Measurements from ENCODE around the gene GAS1.

GAS1 gene, protein sequence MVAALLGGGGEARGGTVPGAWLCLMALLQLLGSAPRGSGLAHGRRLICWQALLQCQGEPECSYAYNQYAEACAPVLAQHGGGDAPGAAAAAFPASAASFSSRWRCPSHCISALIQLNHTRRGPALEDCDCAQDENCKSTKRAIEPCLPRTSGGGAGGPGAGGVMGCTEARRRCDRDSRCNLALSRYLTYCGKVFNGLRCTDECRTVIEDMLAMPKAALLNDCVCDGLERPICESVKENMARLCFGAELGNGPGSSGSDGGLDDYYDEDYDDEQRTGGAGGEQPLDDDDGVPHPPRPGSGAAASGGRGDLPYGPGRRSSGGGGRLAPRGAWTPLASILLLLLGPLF

GRCh38 chr9:86947146-86948073, at the start of gene GAS1:
TSS of gene GAS1 (minus strand) at chr9:86947506. CDS start at chr9:86946779, 727 bp downstream.
- DNase-seq, result peak; percentile 73

DNA sequence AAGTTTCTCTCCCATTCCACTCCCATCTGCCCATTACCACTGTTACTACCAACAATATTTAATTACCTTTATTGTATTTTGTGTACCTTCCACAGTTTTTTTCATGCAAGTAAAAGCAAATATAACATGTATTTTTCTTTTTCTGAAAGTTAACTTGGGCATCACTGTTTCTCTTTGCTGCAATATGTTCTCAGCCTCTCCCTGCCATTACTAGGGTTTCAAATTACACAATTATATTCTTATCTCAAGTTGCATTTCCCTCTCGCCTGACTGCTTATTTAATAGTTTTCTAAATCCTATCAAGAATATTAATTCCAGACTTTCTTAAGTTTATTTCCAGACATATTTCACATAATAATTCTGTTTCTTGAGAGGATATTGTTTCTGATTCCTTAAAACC, 46.9 kb upstream of the GAS1 start:
- no peak for DNase-seq

DNA sequence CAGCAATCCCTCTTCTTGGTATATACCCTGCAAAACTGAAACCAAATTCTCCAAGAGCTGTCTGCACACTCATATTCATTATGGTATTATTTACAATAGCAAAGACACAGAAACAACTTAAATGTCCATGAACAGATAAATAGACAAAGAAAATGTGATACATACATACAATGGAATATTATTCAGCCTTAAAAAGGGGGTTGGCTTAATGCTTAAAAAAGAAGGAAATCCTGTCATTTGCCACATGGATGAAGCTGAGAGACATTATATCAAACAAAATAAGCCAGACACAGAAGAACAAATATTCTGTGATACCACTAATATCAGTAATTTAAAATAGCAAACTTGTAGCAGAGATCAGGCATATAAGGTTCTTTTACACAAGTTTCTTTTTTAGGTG, 46.5 kb upstream of the GAS1 start:
- no peak for DNase-seq

GRCh38 chr9:86991077-86991476, 43.8 kb upstream of the GAS1 start:
- no peak for DNase-seq

DNA sequence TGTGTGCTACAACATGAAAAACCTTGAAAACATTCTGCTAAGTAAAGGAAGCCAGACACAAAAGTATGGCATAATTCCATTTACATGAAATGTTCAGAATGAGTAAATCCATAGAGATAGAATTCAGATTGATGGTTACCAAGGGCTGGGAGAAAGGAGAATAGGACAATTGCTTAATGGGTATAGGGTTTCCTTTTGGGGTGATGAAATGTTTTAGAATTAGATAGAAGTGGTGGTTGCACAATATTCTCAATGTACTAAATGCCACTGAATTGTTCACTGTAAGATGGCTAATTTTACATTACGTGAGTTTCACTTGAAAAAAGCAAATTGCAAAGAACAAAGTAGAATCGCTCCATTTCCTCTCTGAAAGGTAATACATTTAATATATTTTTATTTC, 43.0 kb upstream of the GAS1 start:
- no peak for DNase-seq

DNA sequence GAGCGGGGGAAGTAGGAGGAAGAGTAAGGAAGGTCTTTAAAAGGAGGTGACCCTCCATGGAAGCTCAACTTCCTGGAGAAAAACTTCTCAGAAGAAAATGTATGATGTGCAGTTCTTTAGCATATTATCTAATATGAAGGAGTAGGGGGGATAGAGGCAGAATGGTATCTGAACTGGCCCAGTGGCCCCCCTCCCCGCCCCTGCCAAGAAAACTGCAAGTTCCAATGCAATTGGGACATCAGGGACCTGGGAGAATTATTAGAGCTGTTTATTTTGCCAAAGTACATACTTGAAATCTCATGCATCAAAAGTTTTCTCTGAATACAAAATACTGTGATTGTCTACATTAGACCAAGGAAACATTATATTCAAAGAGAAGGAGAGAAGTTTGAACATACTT, 40.6 kb upstream of the GAS1 start:
- no peak for DNase-seq

DNA sequence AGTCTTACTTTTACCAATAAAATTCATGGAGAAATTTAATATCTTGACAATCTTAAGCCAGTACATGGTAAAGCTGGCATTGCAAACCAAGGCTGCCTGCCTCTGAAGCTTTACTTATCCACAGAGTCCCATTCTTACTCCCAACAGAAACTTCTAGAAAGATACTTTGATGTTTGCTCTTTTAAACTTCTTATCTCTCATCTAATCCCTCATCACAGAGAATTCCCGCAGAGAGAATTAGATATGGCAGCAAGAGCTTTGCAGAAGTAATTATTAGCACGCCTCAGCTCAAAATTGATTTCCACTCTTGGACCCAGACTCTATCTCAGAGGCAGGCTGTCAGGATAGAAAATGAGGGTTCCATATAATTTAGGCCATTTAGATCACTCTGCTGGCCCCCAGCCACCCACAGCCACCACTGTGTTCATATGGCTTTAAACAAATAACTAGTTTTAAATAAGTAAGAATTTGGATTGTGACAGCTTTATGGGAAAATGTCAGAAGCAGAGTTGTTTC, 37.9 kb upstream of the GAS1 start:
- no peak for DNase-seq

- no peak for DNase-seq
Observed at GRCh38 chr9:86983620-86984259, 36.4 kb upstream of the GAS1 start.

GRCh38 chr9:86983249-86983619, 35.9 kb upstream of the GAS1 start:
- no peak for DNase-seq

DNA sequence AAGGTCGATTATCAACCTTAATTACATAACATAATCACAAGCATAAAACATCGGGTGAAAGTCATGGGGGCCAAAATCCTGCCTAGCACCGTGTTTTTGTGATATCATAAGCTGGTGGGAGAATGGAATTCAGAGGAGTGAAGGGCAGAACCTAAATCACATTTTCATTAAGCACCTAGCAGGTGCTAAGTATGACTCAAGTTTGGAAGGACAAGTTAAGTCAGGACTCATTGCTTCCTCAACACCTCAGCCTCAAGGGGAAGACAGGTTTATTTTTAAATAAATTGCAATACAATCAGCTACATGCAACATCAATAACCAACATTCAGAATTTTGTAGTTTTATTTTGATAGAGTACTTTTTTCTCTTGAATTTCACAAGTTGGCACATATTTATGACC, 33.5 kb upstream of the GAS1 start:
- no peak for DNase-seq

GRCh38 chr9:86979657-86980056, 32.4 kb upstream of the GAS1 start:
- DNase-seq, result no peak

DNA sequence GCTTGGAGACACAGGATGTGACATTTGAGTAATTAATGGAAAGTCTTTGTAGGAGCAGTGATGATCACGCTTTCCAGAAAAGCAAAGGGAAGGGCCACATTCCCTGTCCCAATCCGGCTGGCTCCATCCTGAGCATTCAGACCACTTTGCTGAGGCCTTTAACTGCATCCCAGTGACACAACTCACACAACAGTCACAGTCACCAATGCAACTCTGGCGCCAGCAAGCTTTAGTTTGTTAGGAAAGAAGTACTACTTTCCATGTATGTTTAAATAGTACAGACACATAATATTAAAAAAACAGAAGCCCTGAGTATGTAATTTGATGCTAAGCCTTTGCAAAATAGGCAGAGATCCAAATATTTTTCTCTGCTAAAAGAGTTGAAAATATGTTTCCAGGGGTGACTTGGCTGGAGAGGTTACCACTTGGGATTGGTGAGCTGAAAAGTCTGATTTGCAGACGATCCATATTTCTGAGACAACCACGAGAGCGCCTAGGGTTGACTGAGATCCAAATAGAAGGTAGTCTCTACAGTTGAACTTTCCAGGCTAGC, 31.7 kb upstream of the GAS1 start:
- DNase-seq, result no peak

GRCh38 chr9:86978413-86978812, 31.1 kb upstream of the GAS1 start:
- no peak for DNase-seq

DNA sequence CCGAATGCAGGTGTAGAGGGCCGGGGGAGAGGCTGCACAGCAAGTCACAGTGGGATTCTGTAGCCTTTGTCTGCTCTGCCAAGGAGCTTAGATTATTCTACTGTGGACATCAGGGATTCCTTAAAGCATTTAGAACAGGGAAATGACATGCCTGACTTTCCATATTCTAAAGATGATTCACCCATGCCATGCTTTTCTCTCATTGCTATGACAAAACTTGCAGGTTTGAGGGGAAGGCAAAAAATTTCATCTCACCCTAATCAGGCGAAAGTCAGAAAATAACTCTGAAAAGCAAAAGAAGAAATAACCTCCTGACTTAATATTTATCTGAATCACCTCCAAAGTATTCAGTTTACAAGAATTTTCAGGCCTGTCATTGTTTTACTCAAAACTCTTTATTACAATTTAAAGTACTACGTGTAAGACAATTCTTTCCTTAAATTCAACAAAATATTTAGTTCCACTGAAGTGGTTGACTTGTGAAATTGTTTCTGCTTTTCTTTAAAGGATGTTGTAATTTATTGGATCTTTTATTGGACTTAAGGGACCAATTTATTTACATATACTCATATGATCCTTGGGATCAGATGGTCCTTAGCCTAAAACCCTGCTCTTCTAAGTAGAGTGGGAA, 30.0 kb upstream of the GAS1 start:
- no peak for DNase-seq

DNA sequence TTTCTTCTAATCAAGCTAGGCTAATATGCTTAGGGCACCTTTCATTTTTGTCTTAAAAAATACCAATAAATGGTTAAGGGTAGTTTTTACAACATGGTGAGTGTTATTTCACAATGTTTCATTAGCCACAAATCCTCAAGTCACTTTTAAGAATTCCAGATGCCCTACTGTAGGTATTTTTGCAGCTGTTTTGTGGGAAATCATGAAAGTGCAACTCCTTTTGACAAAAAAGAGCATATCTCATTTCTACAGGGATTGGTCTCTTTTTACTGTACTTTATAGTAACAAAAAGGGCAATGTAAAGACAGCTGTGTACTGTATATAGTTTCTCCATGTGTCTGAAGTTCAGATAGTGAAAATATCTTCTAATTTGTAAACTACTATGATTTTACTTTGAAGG, 28.3 kb upstream of the GAS1 start:
- DNase-seq, result no peak

GRCh38 chr9:86975036-86975435, 27.7 kb upstream of the GAS1 start:
- no peak for DNase-seq

DNA sequence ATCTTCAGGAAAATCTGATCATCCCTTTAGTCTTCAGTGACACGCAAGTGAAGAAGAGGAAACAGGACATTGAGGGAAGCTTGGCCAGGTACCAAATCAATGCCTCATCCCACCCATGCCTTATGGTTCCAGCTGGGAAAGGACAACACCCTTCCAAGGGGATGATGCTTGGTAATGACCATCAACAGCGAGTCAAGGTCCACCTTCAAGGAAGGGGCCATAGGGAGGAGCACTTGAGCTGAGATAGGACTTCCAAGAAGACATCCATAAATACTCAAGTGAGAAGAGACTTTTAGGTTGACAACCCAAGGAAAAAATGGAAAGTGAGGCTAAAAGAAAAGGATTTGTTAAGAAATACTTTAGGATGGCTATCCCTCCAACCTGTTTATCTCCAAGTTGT, 27.1 kb upstream of the GAS1 start:
- DNase-seq, result no peak

DNA sequence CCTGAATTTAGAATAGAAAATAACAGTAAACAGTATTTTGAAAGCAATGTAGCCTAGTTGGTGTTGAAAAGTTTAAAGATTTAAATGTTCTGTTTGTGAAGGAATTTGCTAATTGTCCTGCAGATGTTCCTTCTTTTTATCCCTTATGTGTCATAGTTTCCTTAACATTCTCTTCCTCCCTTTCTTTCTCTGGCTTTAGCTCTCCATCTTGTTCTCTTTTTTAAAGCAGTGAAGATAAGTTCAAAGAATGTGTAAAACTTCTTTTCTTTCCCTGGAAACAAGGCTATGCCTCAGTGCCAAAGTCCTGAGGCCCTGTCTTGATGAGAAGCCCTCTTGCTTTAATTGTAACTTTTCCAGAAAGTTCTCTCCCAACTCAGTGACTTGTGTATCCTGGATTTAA, 24.4 kb upstream of the GAS1 start:
- no peak for DNase-seq

DNA sequence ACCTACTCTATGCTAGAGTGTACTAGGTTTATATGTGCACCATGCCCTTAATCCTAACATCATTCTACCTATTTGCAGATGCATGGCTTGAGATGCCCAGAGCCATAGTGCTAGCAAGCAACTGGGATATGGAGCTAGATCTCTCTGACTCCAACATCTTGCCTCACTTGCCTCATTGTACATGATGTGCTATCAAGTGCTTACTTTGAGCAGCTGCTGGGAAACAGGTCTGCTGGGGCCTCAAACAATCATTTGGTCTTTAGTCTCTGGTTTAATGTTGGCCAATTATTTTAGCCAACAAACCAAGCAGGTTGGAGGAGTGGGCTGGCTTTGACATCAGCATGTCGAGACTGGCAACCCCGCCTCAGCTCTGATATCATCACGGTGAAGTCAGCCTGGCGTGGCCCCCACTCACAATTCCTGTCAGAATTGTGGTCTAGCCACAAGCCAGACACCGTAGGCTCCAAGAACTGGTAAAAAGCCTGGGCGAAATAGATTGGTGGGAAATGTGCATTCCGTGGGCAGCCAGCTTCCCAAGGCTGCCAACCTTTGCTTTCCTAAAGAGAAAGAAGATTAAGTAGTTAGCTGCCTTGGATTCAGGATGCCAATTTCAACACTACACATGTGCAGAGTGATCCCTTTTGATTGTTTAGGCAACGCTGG, 21.1 kb upstream of the GAS1 start:
- DNase-seq, result no peak

DNA sequence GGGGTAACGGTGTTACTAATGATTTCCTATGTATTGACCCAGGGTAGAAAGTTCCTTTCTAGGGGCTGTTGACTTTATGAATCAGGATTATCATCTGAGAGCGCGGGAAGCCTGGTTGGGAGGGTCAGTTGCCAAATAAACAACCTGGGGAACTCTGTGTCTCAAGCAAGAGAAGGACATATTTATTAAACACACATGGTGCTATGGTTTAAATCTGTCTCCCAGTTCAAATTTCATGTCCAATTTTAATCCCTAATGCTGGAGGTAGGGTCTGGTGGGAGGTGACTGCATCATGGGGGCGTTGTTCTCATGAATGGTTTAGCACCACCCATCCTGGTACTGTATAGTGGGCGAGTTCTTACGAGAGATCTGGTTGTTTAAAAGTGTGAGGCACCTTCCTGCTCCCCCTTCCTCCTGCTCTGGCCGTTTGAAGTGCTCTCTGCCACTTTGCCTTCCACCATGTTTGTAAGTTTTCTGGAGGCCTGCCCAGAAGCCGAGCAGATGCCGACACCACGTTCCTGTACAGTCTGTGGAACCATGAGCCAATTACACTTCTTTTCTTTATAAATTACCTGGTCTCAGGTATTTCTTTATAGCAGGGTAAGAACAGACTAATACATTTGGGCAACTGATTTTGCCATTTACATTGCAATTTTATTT, 19.7 kb upstream of the GAS1 start:
- no peak for DNase-seq

DNA sequence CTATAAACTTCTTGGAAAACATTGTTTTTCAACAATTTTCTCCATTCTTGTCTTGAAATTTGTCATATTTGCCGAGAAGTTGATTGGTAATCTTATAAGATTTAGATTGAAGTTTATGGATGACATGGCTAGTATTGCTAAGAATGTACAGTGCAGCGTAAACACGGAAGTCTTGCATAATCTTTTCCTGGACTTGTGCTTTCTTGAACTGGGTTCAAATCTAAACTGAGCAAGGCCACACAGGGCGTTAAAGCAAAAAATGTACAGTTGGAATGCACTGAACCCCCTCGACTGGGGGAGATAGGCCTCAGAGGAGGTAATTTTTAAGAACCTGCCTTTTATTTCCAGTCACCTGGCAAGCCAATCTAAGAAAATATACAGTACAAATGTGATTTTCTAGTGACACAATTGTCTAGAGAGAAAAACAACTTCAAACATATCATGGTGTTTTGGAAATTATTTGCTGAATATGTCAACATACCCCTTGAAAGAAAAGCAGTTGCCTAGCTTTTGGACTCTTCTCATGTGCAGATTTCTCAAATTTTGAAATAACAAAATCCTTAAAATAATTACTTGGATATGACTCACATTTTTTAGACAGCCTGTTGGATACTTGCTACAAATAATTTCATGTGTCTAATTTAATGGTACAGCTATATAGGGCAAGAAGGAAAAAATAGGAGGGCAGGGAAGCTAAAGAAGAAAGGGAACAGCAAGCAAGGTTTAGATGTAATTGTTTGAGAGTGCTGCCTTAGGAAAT, 18.5 kb upstream of the GAS1 start:
- DNase-seq, result no peak
